ES-I3 (cell line): ENCODE results near the gene BMP15.

ENCODE experiments used
- H3K36me3 ChIP-seq: 2 replicates; pipeline ENCODE4 v1.6.1; 2013; ENCODE audit warnings: mild to moderate bottlenecking, low read length, control low read depth, moderate library complexity; ENCODE audit not compliant: insufficient read depth
- H3K4me1 ChIP-seq: 2 replicates; pipeline ENCODE4 v1.6.1; 2013; ENCODE audit warnings: mild to moderate bottlenecking, control low read depth, low read length; ENCODE audit not compliant: insufficient read depth
- H3K9ac ChIP-seq: 2 replicates; pipeline ENCODE4 v1.6.1; 2013; ENCODE audit warnings: low read depth, mild to moderate bottlenecking, low read length, moderate library complexity
- H3K9me3 ChIP-seq: 2 replicates; pipeline ENCODE4 v1.6.1; 2013; ENCODE audit warnings: mild to moderate bottlenecking, low read length, moderate library complexity; ENCODE audit not compliant: control insufficient read depth, insufficient read depth

Gene BMP15

GRCh38 chrX:50927127-50927526, 16.6 kb downstream of the BMP15 start:
- H3K9me3 ChIP-seq = no peaks in the 10 kb centered on the region; the same call in 1 of the 2 replicates
- H3K36me3 ChIP-seq = no peaks in the 10 kb centered on the region
- H3K4me1 ChIP-seq = no peaks in the 10 kb centered on the region
- no peak overlapping the region for H3K9ac ChIP-seq

GRCh38 chrX:50941638-50942037, 31.1 kb downstream of the BMP15 start:
- H3K9me3 ChIP-seq = no peaks in the 10 kb centered on the region; the same call in 1 of the 2 replicates
- no peaks in the 10 kb centered on the region for H3K36me3 ChIP-seq
- H3K9ac ChIP-seq = no peak overlapping the region
- H3K4me1 ChIP-seq = no peaks in the 10 kb centered on the region

GRCh38 chrX:50942471-50942870, 31.9 kb downstream of the BMP15 start:
- Histone ChIP-seq H3K36me3 (no peaks in the 10 kb centered on the region), H3K4me1 (no peaks in the 10 kb centered on the region), H3K9ac (no peak overlapping the region), H3K9me3 (no peaks in the 10 kb centered on the region; the same call in 1 of the 2 replicates)

- Histone ChIP-seq H3K36me3 (no peaks in the 10 kb centered on the region), H3K4me1 (no peaks in the 10 kb centered on the region), H3K9ac (no peak overlapping the region), H3K9me3 (0 out of 2 replicates have a peak, but pooled peaks cover 3% of the 10 kb centered on the region)
These were observed 41.9 kb downstream of the BMP15 start for GRCh38 chrX:50952406-50952805.

- 0 out of 2 replicates have a peak, but pooled peaks cover 3% of the 10 kb centered on the region for H3K9me3 ChIP-seq
- no peak overlapping the region for H3K9ac ChIP-seq
- no peaks in the 10 kb centered on the region for H3K36me3 ChIP-seq
- H3K4me1 ChIP-seq = no peaks in the 10 kb centered on the region
These were observed 43.3 kb downstream of the BMP15 start for GRCh38 chrX:50953832-50954231.

- Histone ChIP-seq H3K9ac (no peak overlapping the region), H3K4me1 (peaks cover 21% of the 10 kb centered on the region), H3K9me3 (no peaks in the 10 kb centered on the region), H3K36me3 (no peaks in the 10 kb centered on the region)
These were observed 51.6 kb downstream of the BMP15 start for GRCh38 chrX:50962156-50962555.

- H3K4me1 ChIP-seq = peaks cover 21% of the 10 kb centered on the region
- H3K36me3 ChIP-seq = no peaks in the 10 kb centered on the region
- no peaks in the 10 kb centered on the region for H3K9me3 ChIP-seq
- no peak overlapping the region for H3K9ac ChIP-seq
These were observed 53.3 kb downstream of the BMP15 start for GRCh38 chrX:50963842-50964241.
